ENCODE measurements around the gene IGDCC3.

Gene IGDCC3

DNA sequence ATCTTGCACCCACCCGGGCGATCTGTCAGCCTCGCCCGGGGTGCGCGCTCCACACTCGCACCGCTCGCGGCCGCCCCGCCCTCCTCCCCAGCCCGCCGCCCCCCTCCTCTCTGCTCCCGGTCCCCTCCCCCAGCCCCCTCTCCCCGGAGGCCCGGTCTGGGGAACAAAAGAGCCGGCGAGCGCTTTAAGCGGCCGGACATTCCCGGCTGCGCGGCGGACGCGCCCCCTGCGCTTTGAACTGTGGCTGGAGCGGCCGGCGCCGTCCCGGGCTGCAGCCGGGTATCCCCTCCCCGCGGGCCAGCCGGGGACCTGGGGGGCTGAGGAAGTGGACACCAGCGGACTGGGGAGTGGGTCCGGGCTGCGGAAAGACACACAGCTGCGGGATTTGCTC, at the start of gene IGDCC3:
Gene IGDCC3 (minus strand): TSS at position 27 of the 391 bp plus-strand sequence. CDS start 214 bp downstream, outside the sequence.
- Histone ChIP-seq H3K4me3 (ENCODE audit: low read length) (no peak within 1 kb of the TSS), H3K4me1 (ENCODE audit: control insufficient read depth, insufficient read depth, low read length) (peaks cover 5% of the 10 kb centered on the region), H3K36me3 (ENCODE audit: control insufficient read depth, insufficient read depth, low read length) (no peaks in the 10 kb centered on the region), H3K9ac (ENCODE audit: low read length) (no peak within 1 kb of the TSS), H3K9me3 (ENCODE audit: control insufficient read depth, low read length) (no peaks in the 10 kb centered on the region), H3K27me3 (ENCODE audit: control insufficient read depth, insufficient read depth, low read length) (peaks cover 59% of the 10 kb centered on the region)

DNA sequence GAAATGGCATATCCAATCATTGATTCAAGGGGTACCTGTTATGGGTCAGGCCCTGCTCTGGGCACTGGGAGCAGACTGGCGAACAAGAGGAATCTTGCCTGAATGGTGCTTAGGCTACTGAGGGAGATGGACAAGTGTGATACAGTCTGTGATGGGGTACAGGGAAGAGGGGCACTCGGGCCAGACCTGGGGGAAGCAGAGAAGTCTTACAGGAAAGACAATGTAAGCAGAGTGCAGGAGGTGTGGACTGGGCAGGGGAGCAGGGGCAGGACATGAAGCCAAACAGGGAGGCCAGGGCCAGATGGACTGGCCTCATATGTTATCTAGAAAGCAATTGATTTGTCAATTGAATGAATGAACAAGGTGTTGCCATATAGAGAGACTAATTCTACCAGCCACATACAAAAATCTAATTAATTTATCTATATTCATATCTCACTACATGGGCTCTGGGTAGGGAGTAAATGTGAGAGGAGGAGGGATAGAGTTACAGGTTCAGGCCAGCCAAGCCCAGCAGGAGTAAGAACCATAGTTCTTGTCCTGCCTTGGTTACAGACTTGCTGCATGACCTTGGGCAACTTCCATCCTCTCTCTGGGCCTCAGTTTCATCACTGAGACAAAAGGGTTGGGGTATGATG, 48.5 kb upstream of the IGDCC3 start:
- Histone ChIP-seq H3K9ac (ENCODE audit: low read length) (no peak overlapping the region), H3K36me3 (ENCODE audit: control insufficient read depth, insufficient read depth, low read length) (no peaks in the 10 kb centered on the region), H3K4me3 (ENCODE audit: low read length) (no peak overlapping the region), H3K27me3 (ENCODE audit: control insufficient read depth, insufficient read depth, low read length) (peaks cover 21% of the 10 kb centered on the region), H3K9me3 (ENCODE audit: control insufficient read depth, low read length) (no peaks in the 10 kb centered on the region), H3K4me1 (ENCODE audit: control insufficient read depth, insufficient read depth, low read length) (peaks cover 12% of the 10 kb centered on the region)

DNA sequence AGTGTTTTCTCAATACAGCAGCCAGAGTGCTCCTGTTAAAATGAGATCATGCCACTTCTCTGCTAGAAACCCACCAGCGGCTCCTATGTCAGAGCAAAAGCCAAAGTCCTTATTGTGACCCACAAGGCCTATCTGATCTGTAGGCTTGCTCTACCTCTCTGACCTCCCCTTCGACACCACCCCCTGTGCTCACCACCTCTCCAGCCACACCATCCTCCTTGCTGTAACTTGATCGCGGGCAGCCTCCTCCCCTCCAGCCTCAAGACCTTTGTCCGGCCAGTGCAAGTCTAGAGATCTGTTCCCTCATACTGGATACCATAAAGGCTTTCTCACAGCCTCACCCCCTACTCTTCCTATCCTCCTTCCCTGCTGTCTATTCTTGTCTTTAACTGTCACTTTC, 46.9 kb upstream of the IGDCC3 start:
- Histone ChIP-seq H3K9me3 (ENCODE audit: control insufficient read depth, low read length) (no peaks in the 10 kb centered on the region), H3K4me1 (ENCODE audit: control insufficient read depth, insufficient read depth, low read length) (peaks cover 12% of the 10 kb centered on the region), H3K36me3 (ENCODE audit: control insufficient read depth, insufficient read depth, low read length) (no peaks in the 10 kb centered on the region), H3K9ac (ENCODE audit: low read length) (no peak overlapping the region), H3K27me3 (ENCODE audit: control insufficient read depth, insufficient read depth, low read length) (peaks cover 35% of the 10 kb centered on the region), H3K4me3 (ENCODE audit: low read length) (no peak overlapping the region)

DNA sequence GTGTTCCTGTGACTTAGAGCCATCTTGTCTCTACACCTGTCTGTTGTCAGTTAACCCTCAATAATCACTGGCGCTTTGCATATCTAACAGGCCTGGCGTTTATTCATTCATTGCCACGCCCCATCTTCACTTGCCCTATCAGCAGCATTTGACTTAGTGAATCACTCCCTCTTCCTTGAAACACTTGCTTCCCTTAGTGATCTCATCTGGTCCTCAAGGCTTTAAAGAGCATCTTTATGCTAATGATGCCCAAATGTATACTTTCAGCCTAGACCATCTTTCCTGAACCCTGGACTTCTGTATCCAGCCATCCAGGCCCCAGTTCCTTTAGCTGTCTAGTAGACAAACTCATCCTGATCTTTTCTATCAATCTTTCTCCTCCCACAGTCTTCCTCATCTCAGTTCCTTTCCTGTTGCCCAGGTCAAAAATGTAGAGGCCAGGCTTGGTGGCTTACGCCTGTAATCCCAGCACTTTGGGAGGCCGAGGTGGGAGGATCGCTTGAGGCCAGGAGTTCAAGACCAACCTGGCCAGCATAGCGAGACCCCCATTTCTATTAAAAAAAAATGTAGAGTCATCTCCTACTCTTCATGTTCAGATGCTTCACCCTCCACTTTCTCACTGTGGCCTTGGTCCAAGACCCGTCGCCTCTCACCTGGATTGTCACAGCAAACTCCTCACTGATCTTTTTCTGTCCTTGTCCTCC, 46.3 kb upstream of the IGDCC3 start:
- Histone ChIP-seq H3K4me1 (ENCODE audit: control insufficient read depth, insufficient read depth, low read length) (peaks cover 12% of the 10 kb centered on the region), H3K9me3 (ENCODE audit: control insufficient read depth, low read length) (no peaks in the 10 kb centered on the region), H3K4me3 (ENCODE audit: low read length) (no peak overlapping the region), H3K36me3 (ENCODE audit: control insufficient read depth, insufficient read depth, low read length) (no peaks in the 10 kb centered on the region), H3K27me3 (ENCODE audit: control insufficient read depth, insufficient read depth, low read length) (peaks cover 37% of the 10 kb centered on the region), H3K9ac (ENCODE audit: low read length) (no peak overlapping the region)

DNA sequence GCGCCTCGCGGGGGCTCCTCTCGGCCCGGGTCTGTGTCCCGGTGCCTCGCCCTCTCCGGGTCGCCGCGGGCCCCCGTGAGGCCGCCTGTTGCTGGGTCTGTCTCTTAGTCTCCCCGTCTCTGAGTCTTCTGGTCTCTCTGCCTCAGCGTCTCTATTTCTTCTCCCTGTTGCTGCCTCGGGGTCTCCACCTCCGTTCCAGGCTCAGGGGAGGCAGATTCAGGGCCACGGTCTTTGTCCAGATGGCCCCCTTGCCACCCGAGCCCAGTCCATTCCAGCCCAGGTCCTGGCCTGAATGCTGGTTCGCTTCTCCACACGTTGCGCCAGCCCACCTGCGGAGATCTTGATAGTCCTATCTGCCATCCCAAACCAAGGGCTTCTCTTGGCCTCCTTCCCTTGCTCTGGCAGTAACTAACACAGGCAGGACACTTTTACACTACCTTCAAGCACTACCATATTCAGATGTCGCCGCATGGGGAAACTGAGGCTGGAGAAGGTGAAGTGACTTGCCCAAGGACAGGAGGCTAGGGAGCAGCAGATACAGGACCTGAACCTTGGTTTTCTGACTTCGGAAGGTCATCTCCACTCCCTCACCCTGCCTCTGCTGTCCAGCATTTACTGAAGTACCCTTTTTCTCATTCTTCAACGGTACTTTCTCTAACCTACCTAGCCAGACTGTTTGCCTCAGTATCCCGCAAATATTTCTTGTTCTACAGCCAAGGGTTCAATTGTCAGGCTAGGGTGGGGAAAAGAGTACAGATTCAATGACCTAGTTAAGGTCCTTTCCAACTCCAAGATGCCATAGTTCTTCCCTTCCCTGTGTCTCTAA, 45.6 kb upstream of the IGDCC3 start:
- Histone ChIP-seq H3K9me3 (ENCODE audit: control insufficient read depth, low read length) (no peaks in the 10 kb centered on the region), H3K9ac (ENCODE audit: low read length) (no peak overlapping the region), H3K4me3 (ENCODE audit: low read length) (no peak overlapping the region), H3K4me1 (ENCODE audit: control insufficient read depth, insufficient read depth, low read length) (peaks cover 12% of the 10 kb centered on the region), H3K36me3 (ENCODE audit: control insufficient read depth, insufficient read depth, low read length) (no peaks in the 10 kb centered on the region), H3K27me3 (ENCODE audit: control insufficient read depth, insufficient read depth, low read length) (peaks cover 42% of the 10 kb centered on the region)

DNA sequence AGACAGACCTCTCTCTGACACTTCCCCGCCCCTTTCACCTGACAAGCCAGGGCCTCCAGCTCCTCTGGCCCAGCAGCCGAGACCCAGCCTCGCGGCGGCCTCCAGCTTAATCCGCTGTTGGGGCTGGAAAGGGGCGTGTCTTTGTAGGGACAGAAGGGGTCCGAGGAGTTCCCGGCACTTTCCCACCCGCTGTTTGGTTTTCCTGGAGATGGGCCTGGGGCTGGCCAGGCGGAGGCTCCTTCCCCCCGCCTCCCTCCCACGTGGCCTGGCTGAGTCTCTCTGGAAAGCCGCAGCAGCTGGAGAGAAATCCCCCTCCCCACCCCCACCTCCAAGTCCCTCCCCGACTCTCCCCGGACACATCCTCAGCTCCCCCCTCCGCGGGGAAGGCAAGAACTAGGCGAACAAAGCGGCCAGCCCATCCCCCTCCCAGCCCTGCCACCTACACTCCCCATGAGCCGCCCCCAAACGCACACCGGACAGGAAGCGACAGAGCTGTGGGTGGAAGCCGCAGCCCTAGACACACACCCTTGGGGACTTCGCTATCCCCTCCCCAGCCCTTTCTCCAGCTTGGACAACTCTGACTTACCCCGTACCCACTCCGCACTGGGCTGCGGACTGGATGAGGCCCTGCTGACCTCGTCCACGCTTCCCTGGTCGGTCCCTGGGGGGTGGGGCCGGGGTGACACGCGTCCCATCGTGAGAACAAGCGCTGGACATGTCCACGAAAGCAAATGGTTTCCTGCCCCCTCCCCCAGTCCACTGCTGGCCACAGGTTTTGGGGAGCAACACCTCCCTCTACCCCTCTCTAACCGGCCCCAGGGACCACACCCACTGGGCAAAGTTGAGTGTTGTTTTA, 43.8 kb upstream of the IGDCC3 start:
- peaks cover 49% of the 10 kb centered on the region for H3K27me3 ChIP-seq (ENCODE audit: control insufficient read depth, insufficient read depth, low read length)
- H3K9ac ChIP-seq (ENCODE audit: low read length), result peak overlapping the region; percentile 9
- H3K4me1 ChIP-seq (ENCODE audit: control insufficient read depth, insufficient read depth, low read length), result peaks cover 12% of the 10 kb centered on the region
- H3K36me3 ChIP-seq (ENCODE audit: control insufficient read depth, insufficient read depth, low read length), result no peaks in the 10 kb centered on the region
- no peaks in the 10 kb centered on the region for H3K9me3 ChIP-seq (ENCODE audit: control insufficient read depth, low read length)
- peak overlapping the region; percentile 50 for H3K4me3 ChIP-seq (ENCODE audit: low read length)

DNA sequence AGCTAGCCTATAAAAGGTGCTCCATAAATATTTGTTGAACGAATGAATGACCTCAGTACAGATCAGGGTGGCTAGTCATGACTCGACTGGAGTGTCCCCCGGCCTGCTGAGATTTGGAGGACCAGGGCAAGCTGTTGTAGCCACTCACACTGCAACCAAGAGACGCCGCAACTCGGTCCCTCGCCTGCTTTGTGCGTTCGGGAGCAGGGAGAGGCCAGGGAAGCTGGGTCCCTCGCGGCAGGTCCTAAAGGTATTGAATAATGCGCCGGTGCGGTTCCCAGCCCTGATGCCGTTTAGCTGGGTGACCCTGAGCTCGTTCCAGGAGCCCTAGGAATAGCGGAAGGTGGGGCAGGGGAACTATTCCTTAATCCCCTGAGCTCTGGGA, 43.2 kb upstream of the IGDCC3 start:
- no peaks in the 10 kb centered on the region for H3K36me3 ChIP-seq (ENCODE audit: control insufficient read depth, insufficient read depth, low read length)
- no peaks in the 10 kb centered on the region for H3K9me3 ChIP-seq (ENCODE audit: control insufficient read depth, low read length)
- H3K4me1 ChIP-seq (ENCODE audit: control insufficient read depth, insufficient read depth, low read length), result peaks cover 12% of the 10 kb centered on the region
- no peak overlapping the region for H3K4me3 ChIP-seq (ENCODE audit: low read length)
- peaks cover 49% of the 10 kb centered on the region for H3K27me3 ChIP-seq (ENCODE audit: control insufficient read depth, insufficient read depth, low read length)
- H3K9ac ChIP-seq (ENCODE audit: low read length), result peak overlapping the region; percentile 9

DNA sequence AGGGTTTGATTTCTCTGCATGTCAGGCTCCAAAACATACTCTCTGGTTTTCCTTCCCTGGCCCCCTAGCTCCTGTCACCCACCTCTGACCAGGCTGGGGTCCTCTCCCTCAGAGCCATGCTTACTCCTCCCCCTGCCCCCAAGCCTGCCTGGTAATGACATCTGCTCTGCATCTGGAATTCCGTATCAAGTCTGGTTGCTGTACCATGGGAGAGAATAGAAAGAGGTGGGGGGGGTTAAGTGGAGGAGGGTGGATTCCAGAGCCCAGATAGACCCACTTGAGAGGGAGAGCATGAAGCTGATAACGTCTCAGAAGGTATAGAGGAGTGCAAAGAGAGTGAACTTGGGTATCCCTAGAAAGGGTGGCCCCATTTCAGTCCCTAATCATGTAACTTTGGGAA, 40.8 kb upstream of the IGDCC3 start:
- no peak overlapping the region for H3K4me3 ChIP-seq (ENCODE audit: low read length)
- H3K36me3 ChIP-seq (ENCODE audit: control insufficient read depth, insufficient read depth, low read length), result no peaks in the 10 kb centered on the region
- H3K27me3 ChIP-seq (ENCODE audit: control insufficient read depth, insufficient read depth, low read length), result peaks cover 51% of the 10 kb centered on the region
- H3K9me3 ChIP-seq (ENCODE audit: control insufficient read depth, low read length), result no peaks in the 10 kb centered on the region
- H3K9ac ChIP-seq (ENCODE audit: low read length), result no peak overlapping the region
- peaks cover 22% of the 10 kb centered on the region for H3K4me1 ChIP-seq (ENCODE audit: control insufficient read depth, insufficient read depth, low read length)

DNA sequence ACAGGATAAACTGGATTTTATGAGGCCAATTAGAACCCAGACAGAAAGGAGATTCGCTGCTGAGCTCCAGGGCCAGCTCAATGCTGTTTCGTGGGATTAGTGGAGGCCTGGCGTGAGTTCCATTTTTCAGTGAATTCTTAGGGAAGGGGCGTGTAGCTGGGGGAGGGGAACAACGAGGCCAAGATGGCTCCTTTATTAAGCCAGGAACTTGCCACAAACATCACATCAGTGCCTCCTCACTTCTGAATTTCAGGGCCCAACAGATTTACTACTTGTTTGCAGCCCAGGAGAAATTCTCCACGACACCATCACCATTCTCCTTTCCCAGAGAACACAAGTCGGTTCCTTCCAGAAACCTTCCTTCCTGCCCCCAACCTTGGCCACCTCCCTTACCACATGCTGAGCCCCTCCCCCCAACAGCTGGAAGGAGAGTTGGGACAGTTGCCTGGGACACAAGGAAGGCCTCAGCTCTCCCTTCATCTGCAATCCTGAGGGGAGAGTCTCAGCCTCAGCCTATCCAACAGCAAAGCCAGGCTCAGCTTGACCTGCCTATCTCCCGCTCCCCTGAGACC, 39.1 kb upstream of the IGDCC3 start:
- H3K4me1 ChIP-seq (ENCODE audit: control insufficient read depth, insufficient read depth, low read length), result peaks cover 16% of the 10 kb centered on the region
- no peak overlapping the region for H3K4me3 ChIP-seq (ENCODE audit: low read length)

DNA sequence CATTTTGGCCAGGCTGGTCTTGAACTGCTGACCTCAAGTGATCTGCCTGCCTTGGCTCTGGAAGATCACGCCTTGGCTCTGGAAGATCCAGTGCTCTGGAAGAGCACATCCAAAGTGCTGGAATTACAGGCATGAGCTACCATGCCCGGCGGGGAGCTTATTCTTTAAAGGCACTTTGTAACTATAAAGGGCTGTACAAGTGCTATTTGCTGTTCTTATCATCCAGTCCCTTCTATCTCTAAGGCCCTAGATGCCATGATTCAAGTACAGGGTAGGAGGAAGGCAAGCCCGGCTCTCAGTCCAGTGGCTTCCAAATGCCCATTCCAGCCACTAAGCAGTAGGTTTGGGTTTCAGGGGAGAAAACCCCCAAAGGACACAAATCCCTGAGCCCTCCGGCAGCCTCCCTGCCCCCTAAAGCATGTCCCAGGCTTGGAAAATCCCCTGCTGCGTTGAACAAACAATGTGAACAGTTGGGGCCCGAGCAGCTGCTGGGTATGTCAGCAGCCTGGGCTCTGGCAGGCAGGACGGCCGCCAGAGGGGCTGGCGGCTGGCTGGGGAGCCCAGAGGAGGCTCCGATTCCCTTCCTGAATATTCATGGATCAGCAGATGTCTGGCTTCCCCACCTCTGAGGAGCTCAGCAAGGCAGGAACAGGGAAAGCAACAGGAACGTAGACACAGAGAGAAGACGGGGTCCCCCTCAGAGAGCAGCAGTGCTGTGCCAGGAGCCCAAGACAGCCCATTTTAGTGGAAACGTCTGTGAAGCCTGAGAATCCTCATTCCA, 37.2 kb upstream of the IGDCC3 start:
- peaks cover 10% of the 10 kb centered on the region for H3K4me1 ChIP-seq (ENCODE audit: control insufficient read depth, insufficient read depth, low read length)
- H3K4me3 ChIP-seq (ENCODE audit: low read length), result no peak overlapping the region
- no peaks in the 10 kb centered on the region for H3K9me3 ChIP-seq (ENCODE audit: control insufficient read depth, low read length)
- no peaks in the 10 kb centered on the region for H3K36me3 ChIP-seq (ENCODE audit: control insufficient read depth, insufficient read depth, low read length)
- H3K27me3 ChIP-seq (ENCODE audit: control insufficient read depth, insufficient read depth, low read length), result peaks cover 20% of the 10 kb centered on the region
- H3K9ac ChIP-seq (ENCODE audit: low read length), result no peak overlapping the region

More for the DNA sequence above, 39.1 kb upstream of the IGDCC3 start:
- Histone ChIP-seq H3K36me3 (ENCODE audit: control insufficient read depth, insufficient read depth, low read length) (no peaks in the 10 kb centered on the region), H3K9me3 (ENCODE audit: control insufficient read depth, low read length) (no peaks in the 10 kb centered on the region), H3K27me3 (ENCODE audit: control insufficient read depth, insufficient read depth, low read length) (peaks cover 39% of the 10 kb centered on the region), H3K9ac (ENCODE audit: low read length) (no peak overlapping the region)

DNA sequence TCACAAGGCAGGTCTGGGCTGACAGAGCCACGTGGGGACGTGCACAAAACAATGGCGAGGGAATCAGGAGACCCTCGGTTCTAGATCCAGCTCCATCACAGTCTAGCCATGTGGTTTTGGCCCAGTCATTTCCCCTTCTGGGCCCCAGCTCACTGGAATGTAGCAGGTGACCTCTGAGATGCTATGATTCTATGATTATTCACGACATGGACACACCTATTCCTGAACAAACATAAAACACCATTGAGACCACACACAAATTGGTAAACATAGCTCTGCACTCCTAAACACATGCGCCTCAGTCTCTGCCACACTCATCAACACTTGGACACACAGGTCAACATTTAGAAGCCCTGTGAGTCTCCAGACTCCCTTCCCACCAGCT, 36.0 kb upstream of the IGDCC3 start:
- no peak overlapping the region for H3K4me3 ChIP-seq (ENCODE audit: low read length)
- H3K4me1 ChIP-seq (ENCODE audit: control insufficient read depth, insufficient read depth, low read length), result peaks cover 10% of the 10 kb centered on the region
- H3K9me3 ChIP-seq (ENCODE audit: control insufficient read depth, low read length), result no peaks in the 10 kb centered on the region
- H3K9ac ChIP-seq (ENCODE audit: low read length), result no peak overlapping the region
- peaks cover 25% of the 10 kb centered on the region for H3K27me3 ChIP-seq (ENCODE audit: control insufficient read depth, insufficient read depth, low read length)
- no peaks in the 10 kb centered on the region for H3K36me3 ChIP-seq (ENCODE audit: control insufficient read depth, insufficient read depth, low read length)
